Measurements from ENCODE around the gene CDC45. TPM values are rescaled to one million over a fixed set of nuclear protein-coding genes. Genes with fewer than 3 reads are reported as not detected.
"Not testable (repeated sequence)": the region's sequence is repeated elsewhere in the genome, so short reads cannot be mapped to it uniquely, and the experiment has no call there.

CDC45 gene
- total RNA-seq, 1 donor from 2014 or later, result 0.65 TPM

DNA sequence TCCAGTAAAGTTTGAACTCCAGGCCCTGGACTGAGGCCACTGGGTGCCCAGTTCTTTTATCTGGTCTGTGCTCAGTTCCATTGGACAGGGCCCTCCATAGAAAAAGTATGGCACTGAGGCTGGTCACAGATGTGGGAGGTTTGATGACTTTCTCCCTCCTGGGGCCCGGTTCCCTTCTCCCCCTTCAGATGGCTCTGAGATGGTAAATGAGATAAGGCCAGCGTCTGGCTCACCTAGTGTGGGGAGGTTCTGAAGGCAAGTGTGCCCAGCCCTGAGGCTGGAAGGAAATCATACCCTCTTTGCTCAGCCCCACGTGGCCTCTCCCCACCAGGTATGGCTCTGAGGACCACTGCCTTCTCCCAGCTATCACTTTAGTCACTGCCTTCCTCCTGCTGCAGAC lies 45.9 kb downstream of the CDC45 start:
- no peak for ATAC-seq
- DNase-seq (ENCODE audit: low spot score), result no peak

DNA sequence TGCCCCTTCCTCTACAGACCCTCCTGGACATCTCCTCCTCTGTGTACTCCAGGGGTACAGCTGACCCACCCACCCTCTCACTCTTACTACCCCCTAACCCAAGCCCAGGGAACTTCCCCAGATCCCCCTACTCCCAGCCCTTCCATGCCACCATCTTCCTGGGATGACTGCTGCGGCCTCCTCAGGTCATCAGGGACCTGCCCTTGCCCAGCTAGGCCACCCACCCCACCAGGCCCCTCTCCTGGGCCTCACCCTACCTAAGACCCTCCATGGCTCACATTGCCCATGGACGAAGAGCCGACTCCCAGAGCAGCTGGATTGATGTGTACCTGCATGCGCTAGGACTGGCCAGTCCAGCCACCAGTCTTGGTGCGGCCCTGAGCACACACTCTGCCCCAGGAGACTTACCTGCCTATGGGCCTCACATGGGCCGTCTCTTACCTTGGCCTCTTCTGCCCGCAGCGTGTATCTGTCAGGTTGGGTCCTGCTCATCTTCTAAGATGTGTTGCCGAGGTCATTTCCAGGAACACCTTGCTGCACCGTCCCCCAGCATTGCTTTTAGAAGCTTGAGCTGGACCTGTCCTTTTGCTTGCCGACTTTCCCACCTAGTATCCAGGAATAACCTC lies 46.5 kb downstream of the CDC45 start:
- no peak for ATAC-seq

DNA sequence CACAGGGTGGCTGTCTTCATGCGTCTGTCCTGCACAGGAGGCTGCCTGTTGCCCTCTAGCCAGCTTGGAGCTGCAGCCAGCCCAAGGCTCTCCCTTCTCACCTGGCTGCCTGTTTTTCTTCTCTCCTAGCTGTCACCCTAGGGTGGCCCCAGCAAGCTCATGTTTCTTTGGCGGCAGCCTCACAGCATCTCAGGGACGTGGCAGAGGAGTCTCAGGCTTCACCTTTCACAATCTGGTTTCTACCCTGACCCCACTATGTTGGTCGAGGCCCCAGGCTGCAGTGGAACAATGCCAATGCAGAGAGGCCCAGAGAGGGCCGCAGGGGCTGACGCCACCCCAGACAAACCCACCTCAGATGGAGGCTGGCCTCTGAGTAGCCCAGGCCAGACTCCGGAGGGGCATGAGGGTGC lies 47.0 kb downstream of the CDC45 start:
- ATAC-seq (no peak), DNase-seq (ENCODE audit: low spot score) (no peak)

More for the DNA sequence above, 46.5 kb downstream of the CDC45 start:
- no peak for DNase-seq (ENCODE audit: low spot score)

DNA sequence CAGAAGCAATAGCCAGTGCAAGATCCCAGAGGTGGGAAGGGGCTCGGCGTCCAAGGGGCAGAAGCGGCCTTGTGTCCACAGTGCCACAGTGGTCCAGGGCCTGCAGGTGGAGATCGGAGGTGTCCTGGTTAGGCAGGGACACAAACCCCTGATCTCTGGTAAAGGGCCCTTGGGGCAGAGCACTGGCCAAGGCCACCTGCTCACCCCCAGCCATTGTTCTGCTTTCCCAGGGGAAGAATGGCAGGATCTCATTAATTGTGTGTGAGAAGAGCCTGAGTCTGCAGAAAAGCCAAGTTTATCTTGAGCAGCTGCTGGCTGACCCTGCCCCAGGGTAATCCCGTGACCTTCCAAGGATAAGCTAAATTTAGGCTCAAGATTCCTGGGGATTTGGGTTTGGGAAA lies 47.6 kb downstream of the CDC45 start:
- ATAC-seq, result peak; percentile 38
- DNase-seq (ENCODE audit: low spot score), result no peak

DNA sequence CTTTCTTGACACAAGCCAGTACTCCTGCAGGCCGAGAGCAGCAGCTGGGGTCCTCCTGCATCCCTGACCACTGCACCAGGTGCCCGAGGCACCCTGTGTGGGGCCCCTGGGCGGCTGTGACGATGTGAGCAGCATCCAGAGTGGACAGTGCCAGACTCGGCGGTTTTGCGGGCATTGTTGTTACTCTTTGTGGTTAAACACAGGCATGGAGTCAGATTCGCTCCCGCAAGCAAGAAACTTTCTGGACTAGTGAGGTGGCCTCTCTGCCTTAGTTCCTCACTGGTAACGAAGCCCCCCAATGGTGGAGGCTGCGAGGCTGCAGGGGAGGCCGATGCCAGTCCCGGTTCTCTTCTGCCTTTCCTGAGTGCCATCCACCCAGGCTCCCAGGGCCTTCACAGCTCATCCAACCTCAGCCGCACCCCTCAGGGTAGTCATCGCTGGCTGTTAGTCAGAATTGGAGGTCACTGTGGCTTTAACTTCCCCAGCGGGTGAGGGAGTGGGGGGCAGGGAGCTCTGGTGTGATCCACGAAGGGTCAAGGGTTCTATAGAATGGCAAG lies 48.2 kb downstream of the CDC45 start:
- ATAC-seq (no peak), DNase-seq (ENCODE audit: low spot score) (no peak)

DNA sequence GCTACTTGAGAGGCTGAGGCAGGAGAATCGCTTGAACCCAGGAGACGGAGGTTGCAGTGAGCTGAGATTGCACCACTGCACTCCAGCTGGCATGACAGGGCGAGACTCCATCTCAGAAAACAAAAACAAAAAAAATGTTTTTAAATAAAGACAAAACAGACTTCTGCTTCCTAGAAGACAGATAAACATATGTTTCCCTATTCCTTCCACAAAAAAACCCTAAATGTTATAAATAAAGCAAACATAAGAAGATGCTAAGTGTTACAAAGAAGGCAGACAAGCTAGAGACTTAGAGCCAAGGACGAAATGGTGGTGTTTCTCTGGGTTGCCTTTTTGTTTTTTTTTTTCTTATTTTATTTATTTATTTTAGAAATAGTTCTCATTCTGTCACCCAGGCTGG lies 50.1 kb downstream of the CDC45 start:
- DNase-seq (ENCODE audit: low spot score), result no peak
- ATAC-seq, result no peak

DNA sequence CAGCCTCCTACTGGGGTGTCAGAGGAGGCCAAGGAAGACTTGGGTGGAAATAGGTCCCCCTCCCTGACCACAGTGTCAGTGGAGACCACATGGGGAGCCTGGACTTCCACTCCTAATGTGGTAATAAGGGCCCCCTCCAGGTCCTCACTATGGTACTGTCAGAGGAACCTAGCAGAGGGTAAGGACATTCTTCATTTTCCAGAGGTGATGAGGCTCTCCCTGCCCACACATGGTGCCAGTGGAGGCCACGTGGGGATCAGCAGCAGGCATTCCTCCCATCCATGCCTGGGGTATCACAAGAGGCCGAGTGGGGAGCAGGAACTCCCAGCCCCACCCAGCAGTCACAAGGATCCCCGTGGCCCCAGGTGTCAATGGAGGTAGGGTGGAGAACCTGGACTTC lies 51.0 kb downstream of the CDC45 start:
- DNase-seq (ENCODE audit: low spot score), result peak; percentile 30

DNA sequence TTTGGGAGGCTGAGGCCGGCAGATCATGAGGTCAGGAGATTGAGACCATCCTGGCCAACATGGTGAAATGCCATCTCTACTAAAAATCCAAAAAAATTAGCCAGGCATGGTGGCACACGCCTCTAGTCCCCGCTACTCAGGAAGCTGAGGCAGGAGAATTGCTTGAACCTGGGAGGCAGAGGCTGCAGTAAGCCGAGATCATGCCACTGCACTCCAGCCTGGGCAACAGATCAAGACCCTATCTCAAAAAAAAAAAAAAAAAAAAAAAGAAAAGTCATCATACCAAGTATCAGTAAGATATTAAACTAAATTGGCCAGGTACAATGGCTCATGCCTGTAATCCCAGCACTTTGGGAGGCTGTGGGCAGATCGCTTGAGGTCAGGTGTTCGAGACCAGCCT lies 51.6 kb downstream of the CDC45 start:
- not testable (repeated sequence) for DNase-seq (ENCODE audit: low spot score); ATAC-seq

More for the DNA sequence above, 51.0 kb downstream of the CDC45 start:
- no peak for ATAC-seq

DNA sequence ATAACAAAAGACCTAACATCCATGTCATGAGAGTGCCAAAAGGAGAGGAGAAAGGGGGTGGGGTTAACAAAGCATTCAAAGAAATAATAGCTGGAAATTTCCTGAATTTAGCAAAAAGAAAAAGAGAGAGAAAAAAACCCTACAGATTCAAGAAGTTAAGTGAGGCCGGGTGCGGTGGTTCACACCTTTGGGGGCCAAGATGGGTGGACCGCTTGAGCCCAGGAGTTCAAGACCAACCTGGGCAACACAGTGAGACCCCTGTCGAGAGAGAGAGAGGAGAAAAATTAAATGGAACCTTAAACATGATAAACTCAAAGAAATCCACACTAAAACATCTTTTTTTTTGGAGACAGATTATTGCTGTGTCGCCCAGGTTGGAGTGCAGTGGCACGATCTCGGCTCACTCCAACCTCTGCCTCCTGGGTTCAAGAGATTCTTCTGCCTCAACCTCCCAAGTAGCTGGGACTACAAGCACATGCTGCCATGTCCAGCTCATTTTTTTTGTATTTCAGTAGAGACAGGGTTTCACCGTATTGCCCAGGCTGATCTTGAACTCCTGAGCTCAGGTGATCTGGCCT lies 53.4 kb downstream of the CDC45 start:
- no peak for DNase-seq (ENCODE audit: low spot score)

DNA sequence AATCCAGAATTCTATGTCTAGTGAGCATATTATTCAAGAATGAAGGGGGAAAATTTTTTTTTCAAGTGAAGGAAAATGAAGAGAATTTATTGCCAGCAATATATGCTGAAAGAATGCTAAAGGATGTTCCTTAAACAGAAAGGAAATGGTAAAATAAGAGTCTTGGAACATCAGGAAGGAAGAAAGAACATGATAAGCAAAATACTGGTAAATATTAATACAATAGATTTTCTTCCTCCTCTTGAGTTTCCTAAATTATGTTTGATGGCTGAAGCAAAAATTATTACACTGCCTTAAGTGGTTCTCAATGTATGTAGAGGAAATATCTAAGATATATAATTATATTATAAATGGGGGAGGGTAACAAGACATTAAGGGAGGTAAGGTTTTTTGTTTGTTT lies 54.1 kb downstream of the CDC45 start:
- DNase-seq (ENCODE audit: low spot score), result no peak
- ATAC-seq, result no peak

More for the DNA sequence above, 53.4 kb downstream of the CDC45 start:
- ATAC-seq, result no peak

DNA sequence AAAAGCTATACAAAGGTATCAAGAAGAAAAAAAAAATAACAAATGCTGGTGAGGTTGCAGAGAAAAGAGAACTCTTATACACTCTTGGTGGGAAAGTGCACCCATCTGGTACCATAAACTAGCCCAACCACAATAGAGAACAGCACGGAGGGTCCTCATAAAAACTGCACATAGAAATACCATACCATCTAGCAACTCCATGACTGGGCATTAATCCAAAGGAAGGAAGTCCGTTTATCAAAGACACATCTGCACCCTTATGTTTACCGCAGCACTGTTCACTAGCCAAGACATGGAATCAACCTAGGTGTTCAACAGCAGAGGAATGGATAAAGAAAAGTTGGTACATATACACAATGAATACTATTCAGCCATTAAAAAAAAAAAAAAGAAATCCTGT lies 55.3 kb downstream of the CDC45 start:
- DNase-seq (ENCODE audit: low spot score), result no peak
- ATAC-seq, result no peak

DNA sequence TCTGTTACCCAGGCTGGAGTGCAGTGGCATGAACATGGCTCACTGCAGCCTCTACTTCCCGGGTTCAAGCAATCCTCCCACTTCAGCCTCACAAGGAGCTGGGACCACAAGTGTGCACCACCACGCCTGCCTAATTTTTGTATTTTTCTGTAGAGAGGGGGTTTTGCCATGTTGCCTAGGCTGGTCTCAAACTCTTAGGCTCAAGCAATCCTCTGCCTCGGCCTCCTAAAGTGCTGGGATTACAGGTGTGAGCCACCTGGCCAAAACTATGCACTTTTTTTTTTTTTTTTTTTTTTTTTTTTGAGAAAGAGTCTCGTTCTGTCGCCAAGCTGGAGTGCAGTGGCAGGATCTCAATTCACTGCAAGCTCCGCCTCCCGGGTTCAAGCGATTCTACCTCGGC lies 56.8 kb downstream of the CDC45 start:
- ATAC-seq (no peak), DNase-seq (ENCODE audit: low spot score) (no peak)

DNA sequence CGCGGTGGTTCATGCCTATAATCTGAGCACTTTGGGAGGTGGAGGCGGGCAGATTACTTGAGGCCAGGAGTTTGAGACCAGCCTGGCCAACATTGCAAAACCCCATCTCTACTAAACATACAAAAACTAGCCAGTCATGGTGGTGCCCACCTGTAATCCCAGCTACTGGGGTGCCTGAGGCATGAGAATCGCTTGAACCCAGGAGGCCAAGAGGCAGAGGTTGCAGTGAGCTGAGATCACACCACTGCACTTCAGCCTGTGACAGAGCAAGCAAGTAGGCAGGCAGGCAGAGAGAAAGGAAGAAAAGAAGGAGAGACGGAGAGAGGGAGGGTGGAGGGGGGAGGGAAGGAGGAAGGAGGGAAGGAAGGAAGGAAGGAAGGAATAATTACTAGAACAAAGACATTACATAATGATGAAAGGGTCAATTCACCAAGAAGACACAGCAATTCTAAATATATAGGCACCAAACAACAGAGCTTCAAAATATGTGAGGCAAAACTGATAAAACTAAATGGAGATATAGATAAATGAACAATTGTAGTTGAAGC lies 58.3 kb downstream of the CDC45 start:
- no peak for ATAC-seq
- DNase-seq (ENCODE audit: low spot score), result no peak

DNA sequence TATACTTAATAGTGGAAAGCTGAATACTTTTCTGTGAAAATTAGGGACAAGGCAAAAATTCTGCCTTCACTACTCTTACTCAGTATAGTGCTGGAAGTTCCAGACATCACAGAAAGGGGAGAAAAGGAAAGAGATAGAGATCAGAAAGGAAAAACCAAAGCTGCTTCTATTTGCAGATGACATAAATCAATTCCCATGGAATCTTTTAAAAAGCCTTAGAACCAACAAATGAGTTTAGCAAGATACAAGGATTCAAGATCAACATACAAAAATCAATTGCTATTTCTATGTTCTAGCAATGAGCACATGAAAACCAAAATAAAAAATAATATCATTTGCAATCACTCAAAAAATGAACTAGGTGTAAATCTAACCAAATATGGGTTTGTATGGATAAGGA lies 60.7 kb downstream of the CDC45 start:
- DNase-seq (ENCODE audit: low spot score) (no peak), ATAC-seq (no peak)

DNA sequence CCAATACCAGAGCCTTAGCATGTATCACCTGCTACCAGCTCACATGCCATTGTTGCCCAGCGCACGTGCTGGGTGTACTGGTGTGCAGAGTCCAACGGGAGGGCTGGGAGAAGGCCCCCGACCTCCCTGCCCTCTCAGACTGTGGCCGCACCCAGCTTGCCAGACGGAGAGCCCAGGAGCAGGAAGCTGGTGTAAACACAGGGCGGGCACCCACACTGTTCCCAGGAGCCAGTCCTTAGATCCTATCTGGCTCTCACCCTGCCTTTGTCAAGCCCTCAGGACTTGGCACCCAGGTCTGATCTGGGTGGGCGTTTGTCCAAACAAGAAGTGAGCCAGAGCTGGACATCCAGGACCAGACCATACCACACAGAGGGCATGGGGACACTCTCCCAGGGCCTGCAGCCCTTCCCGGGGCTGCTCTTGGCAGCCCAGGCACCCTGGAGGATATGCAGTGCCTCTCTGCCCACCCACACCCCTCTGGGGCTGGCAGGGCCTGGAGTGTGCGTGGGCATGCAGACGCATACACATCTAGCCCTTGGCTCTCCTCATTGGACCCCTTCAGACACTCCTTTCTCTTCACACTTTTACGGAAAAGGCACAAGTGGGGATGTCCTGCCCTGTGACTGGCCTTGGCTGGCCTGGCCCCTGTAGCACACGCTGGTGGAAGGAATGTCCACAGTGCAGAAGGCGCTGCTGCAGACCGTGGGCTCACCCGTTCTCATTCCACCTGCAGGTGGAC lies 64.4 kb downstream of the CDC45 start:
- ATAC-seq, result peak; percentile 90
- peak; percentile 92 for DNase-seq (ENCODE audit: low spot score)

DNA sequence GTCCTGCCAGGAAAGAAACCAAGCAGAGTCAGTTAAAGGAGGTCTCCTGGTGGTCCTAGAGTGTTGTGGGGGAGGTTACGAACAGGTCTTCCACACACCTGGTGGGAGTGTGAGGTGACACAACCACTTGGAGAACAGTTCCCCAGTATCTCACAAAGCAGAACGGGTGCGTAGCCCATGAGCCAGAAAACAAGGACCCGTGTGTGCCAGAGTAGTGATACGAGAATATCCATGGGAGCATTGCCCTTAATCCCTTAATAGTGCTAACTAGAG lies 66.2 kb downstream of the CDC45 start:
- ATAC-seq, result no peak
- no peak for DNase-seq (ENCODE audit: low spot score)

DNA sequence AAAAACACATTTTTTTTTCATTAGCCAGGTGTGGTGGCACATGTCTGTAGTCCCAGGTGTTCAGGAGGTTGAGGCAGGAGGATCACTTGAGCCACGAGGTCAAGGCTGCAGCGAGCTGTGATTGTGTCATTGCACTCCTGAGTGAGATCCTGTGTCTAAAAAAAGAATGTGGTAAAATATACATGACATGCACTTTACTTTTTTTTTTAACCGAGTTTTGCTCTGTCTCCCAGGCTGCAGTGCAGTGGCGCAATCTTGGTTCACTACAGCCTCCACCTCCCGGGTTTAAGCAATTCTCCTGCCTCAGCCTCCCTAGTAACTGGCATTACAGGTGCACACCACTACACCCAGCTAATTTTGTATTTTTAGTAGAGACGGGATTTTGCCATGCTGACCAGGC lies 67.0 kb downstream of the CDC45 start:
- ATAC-seq, result no peak
- no peak for DNase-seq (ENCODE audit: low spot score)

DNA sequence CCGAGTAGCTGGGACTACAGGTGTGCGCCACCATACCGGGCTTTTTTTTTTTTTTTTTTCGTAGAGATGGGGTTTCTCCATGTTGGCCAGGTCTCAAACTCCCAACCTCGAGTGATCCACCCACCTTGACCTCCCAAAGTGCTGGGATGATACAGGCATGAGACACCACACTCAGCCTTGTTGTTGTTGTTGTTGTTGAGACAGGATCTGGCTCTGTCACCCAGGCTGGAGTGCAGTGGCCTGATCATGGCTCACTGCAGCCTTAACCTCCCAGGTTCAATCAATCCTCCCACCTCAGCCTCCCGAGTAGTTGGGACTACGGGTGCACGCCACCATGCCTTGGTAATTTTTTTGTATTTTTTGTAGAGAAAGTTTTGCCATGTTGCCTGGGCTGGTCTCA lies 67.9 kb downstream of the CDC45 start:
- ATAC-seq (no peak), DNase-seq (ENCODE audit: low spot score) (no peak)

DNA sequence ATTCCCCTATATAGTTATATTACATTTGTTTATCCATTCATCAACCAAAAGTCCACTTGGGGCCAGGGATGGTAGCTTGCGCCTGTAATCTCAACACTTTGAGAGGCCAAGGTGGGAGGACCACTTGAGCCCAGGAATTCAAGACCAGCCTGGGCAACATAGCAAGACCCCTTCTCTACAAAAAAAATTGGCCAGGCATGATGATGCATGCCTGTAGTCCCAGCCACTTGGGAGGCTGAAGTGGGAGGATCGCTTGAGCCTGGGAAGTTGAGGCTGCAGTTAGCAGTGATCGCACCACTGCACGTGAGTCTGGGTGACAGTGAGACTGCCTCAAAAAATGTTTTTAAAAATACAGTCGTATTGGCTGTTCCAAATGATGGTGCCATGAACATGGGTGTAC lies 68.7 kb downstream of the CDC45 start:
- ATAC-seq; DNase-seq (ENCODE audit: low spot score): not testable (repeated sequence)

DNA sequence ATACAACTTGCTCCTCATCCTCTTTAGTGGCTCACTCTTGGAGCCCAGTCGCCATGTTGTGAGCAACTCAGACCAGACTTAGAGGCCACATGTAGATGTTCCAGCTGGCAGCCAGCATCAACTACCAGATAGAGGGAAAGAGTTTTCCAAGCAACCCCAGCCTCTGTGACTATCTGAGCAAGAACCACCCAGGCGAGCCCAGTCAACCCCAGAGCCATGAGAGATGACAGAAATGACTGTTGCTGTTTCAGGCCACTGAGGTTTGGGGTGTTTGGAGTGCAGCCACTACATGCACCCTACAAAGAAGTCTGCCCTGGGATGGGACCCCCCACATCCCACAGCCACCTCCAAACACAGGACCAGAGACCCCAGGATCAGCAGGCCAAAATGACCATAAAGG lies 69.2 kb downstream of the CDC45 start:
- ATAC-seq (no peak), DNase-seq (ENCODE audit: low spot score) (no peak)

DNA sequence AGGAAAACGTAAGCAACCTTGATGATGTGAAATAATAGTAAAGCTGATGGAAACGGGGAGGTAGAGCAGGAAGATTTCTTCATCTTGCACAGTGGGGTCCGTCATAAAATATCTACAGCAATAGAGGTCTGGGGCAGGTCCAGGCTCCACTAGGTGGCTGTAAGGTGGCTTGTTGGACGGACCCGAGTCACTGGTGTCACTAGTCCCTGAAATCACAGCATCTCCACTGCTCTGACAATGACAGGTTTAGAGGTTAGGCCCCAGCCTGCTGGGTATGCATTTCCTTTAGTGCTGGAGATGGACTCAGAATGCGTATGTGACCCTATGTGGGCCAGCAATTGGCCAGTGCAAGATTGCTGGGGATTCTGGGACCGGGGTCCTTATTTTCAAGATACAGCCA lies 69.7 kb downstream of the CDC45 start:
- ATAC-seq (no peak), DNase-seq (ENCODE audit: low spot score) (no peak)

DNA sequence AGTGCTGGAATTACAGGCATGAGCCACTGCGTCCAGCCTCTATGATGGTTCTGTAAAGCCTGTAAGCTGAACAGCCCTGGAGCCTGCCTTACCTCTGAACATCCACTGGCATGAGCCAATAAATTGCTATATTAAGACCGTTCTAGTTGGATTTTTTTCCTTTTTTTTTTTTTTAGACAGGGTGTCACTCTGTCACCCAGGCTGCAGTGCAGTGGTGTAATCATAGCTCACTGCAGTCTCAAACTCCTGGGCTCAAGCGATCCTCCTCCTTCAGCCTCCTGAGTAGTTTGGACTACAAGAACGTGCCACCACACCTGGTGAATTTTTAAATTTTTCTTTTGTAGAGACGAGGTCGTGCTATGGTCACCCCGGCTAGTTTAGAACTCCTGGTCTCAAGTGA lies 70.7 kb downstream of the CDC45 start:
- ATAC-seq, result no peak
- no peak for DNase-seq (ENCODE audit: low spot score)

All from left lobe of liver (tissue), 2 donors.